Activated CD4-positive, alpha-beta T cell treated with anti-CD3 and anti-CD28 coated beads, Interleukin-2, Interleukin-6, amounts not matched to agents 100 ng/mL and 50 ng/mL, durations not matched to agents 16 hours and 8 hours (primary cell): ENCODE data around the gene NRCAM.
A peak's percentile ranks its signal among the peaks of the same experiment; 100 is the strongest.

Source experiments
- DNase-seq: peaks from one replicate; pipeline ENCODE4 v3.0.0-alpha.2; 2020

The NRCAM gene

DNA sequence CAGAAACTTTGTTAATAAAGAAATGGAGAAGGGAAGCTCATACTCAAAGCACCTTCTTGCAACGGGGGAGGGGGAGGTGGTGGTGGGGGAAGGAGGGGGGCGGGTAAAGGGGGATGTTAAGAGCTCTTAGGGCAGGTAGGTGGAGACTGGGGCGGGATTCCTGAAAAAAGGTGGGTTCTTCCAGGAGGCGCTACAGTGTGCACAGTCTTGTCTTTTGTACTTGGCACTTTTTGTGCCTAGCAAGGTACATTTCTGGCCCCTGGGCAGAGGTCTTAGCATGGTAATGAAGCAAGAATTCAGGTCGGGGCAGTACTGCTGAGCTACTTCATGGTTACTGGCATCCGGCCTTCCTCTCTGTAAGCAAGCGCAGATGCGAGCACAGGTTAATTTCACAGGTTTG, 310.8 kb downstream of the NRCAM start:
- no peak for DNase-seq

- no peak for DNase-seq
These were observed 311.3 kb downstream of the NRCAM start for GRCh38 chr7:108144931-108145330.

- DNase-seq: no peak
These were observed 312.4 kb downstream of the NRCAM start for GRCh38 chr7:108143658-108144420.

GRCh38 chr7:108142675-108143259, 313.5 kb downstream of the NRCAM start:
- DNase-seq: no peak

DNA sequence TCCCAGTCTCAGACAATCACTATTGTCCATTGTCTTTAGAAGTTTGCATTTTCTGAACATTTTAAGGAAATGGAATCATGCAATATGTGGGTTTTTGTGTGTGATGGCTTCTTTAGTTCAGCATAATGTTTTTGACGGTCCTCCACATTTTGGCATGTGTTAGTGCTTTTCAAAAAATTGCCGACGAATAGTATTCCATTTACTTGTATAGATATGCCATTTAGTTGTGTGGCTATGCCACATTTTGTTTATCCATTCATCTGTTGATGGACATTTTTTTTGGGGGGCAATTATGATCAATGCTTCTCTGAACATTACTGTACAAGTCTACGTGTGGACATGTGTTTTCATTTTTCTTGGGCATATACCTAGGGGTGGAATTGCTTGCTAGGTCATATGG, 314.1 kb downstream of the NRCAM start:
- DNase-seq: no peak

DNA sequence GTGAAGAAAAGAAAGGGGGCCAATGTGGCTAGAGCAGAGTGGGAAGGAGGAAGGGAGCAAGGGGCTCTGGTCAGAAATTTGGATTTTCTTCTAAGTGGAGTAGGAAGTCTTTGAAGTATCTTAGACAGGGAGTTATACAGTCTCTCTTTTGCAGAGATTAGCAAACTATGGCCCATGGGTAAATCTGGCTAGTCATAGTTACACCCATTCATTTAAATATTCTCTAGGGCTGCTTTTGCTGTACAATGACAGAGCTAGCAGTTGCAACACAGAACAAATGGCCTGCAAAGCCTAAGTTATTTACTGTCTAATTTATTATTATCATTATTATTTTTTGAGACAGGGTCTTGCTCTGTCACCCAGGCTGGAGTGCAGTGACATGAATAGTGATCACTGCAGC, 315.6 kb downstream of the NRCAM start:
- no peak for DNase-seq

DNA sequence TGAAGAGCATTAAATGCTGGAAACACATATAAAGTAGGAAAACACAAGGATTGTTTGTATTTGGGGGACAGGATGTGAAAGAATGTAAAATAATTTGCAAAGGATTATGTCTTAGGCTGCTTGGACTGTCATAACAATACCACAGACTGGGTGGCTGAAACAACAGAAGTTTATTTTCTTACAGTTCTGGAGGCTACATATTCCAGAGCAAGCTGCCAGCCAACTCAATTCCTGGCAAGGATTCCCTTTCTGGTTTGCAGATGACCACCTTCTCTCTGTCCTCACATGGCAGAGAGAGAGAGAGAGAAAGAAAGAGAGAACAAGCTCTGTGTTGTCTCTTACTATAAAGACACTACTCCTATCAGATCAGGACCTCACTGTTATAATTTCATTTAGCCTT, 317.3 kb downstream of the NRCAM start:
- no peak for DNase-seq

GRCh38 chr7:108137993-108138392, 318.2 kb downstream of the NRCAM start:
- DNase-seq: no peak

- no peak for DNase-seq
These were observed 319.2 kb downstream of the NRCAM start for GRCh38 chr7:108137040-108137439.

GRCh38 chr7:108136191-108136688, 320.0 kb downstream of the NRCAM start:
- no peak for DNase-seq

- DNase-seq: peak; percentile 76
These were observed 320.6 kb downstream of the NRCAM start for GRCh38 chr7:108135446-108136190.

- DNase-seq: no peak
These were observed 321.8 kb downstream of the NRCAM start for GRCh38 chr7:108134486-108134885.

GRCh38 chr7:108132551-108133265, 323.5 kb downstream of the NRCAM start:
- no peak for DNase-seq

GRCh38 chr7:108130261-108130660, 326.0 kb downstream of the NRCAM start, which contains the start of gene LAMB4:
LAMB4 (minus strand) TSS chr7:108130361; CDS start chr7:108123164, 7,197 bp downstream.
- no peak for DNase-seq

- no peak for DNase-seq
These were observed 326.9 kb downstream of the NRCAM start for GRCh38 chr7:108129018-108129965.

- no peak for DNase-seq
These were observed 327.7 kb downstream of the NRCAM start for GRCh38 chr7:108128514-108128913.

- DNase-seq: no peak
These were observed 328.8 kb downstream of the NRCAM start for GRCh38 chr7:108127461-108127860.

DNA sequence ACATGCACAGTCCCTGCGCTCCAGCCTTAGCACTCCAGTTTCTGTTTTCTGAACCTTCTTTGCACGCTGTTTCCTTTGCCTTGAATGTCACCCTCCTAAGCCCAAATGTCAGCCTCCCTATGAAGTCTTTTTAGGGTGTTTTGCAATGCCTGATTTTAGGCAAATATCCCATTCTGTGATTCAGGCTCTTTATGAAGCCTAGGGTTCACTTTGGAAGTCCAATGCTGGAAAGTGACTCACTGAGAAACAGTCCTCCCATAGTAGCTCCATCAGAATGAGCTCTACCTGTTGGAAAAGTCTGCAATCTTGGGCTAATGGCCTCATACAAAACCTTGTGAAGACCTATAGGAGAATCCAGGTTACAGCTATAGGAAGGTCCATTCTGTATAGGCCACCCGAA, 331.4 kb downstream of the NRCAM start:
- DNase-seq: no peak

- no peak for DNase-seq
These were observed 334.1 kb downstream of the NRCAM start for GRCh38 chr7:108122181-108122580.

DNA sequence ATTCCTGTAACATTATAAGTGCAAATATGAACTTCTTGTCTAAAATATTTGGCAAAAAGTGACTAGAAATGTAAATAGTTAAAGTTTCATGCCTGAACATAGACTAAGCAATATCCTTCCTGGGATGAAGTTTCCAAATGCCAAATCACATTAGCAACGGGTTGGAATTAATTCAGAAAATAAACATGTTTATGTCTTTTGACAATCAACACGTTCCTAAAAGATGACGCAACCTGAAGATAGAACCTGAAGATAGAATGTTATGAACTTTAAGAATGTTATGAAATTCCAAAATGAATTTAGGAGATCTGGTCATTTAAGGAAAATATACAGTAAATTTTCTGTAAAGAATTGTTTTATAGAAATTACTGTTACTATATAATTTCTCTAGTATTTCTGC, 335.3 kb downstream of the NRCAM start:
- no peak for DNase-seq

- no peak for DNase-seq
These were observed 336.0 kb downstream of the NRCAM start for GRCh38 chr7:108120196-108120595.

DNA sequence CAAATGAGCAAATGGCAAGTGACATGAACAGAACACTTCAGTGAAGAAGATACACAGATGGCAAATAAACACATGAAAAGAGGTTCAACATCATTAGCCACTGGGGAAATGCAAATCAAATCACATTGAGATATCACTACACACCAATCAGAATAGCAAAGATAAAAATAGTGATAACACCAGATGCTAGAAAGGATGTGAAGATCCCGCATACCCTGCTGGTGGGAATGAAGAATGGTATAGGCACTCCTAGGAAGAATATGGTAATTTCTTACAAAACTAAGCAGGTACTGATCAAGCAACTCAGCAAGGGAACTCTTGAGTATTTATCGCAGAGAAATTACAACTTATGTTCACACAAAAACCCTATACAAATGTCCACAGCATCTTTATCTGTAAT, 337.3 kb downstream of the NRCAM start:
- no peak for DNase-seq
